Adipocyte (in vitro differentiated cells): ENCODE data around the gene MAFG.
A peak's percentile ranks its signal among the peaks of the same experiment; 100 is the strongest.

Experiments
- DNase-seq: peaks from one replicate; pipeline ENCODE4 v3.0.0-alpha.2; 2015; ENCODE audit warnings: low read depth
- H3K27me3 ChIP-seq: replicated peaks from 2 replicates; pipeline ENCODE4 v1.7.0; 2013; ENCODE audit warnings: mild to moderate bottlenecking, low read length, moderate library complexity; ENCODE audit not compliant: control insufficient read depth, insufficient read depth
- H3K36me3 ChIP-seq: 2 replicates; pipeline ENCODE4 v1.7.0; 2013; ENCODE audit warnings: low read length, mild to moderate bottlenecking, moderate library complexity; ENCODE audit not compliant: control insufficient read depth, insufficient read depth, severe bottlenecking
- H3K4me1 ChIP-seq: 2 replicates; pipeline ENCODE4 v1.7.0; 2013; ENCODE audit warnings: mild to moderate bottlenecking, low read length, moderate library complexity; ENCODE audit not compliant: control insufficient read depth, insufficient read depth
- H3K4me3 ChIP-seq: 2 replicates; pipeline ENCODE4 v1.7.0; 2013; ENCODE audit warnings: mild to moderate bottlenecking, low read length, moderate library complexity
- H3K9ac ChIP-seq: 2 replicates; pipeline ENCODE4 v1.7.0; 2013; ENCODE audit warnings: mild to moderate bottlenecking, low read length, moderate library complexity
- H3K9me3 ChIP-seq: 2 replicates; pipeline ENCODE4 v1.7.0; 2013; ENCODE audit warnings: mild to moderate bottlenecking, low read length, moderate library complexity; ENCODE audit not compliant: control insufficient read depth

MAFG gene

GRCh38 chr17:81888105-81888987 is 39.2 kb downstream of the MAFG start:
- H3K27me3 ChIP-seq, result no peaks in the 10 kb centered on the region
- no peak overlapping the region for H3K9ac ChIP-seq
- H3K9me3 ChIP-seq, result no peaks in the 10 kb centered on the region
- peaks cover 31% of the 10 kb centered on the region for H3K4me1 ChIP-seq
- no peak overlapping the region for H3K4me3 ChIP-seq
- DNase-seq, result no peak
- H3K36me3 ChIP-seq, result peaks cover 35% of the 10 kb centered on the region

GRCh38 chr17:81885869-81886548 is 41.5 kb downstream of the MAFG start:
- H3K36me3 ChIP-seq, result peaks cover 35% of the 10 kb centered on the region
- H3K9me3 ChIP-seq, result no peaks in the 10 kb centered on the region
- no peaks in the 10 kb centered on the region for H3K27me3 ChIP-seq
- peaks cover 31% of the 10 kb centered on the region for H3K4me1 ChIP-seq
- DNase-seq, result peak; percentile 39
- H3K9ac ChIP-seq, result no peak overlapping the region
- H3K4me3 ChIP-seq, result no peak overlapping the region

- H3K4me1 ChIP-seq, result peaks cover 29% of the 10 kb centered on the region
- peaks cover 35% of the 10 kb centered on the region for H3K36me3 ChIP-seq
- no peak for DNase-seq
- no peaks in the 10 kb centered on the region for H3K27me3 ChIP-seq
- H3K9ac ChIP-seq, result no peak overlapping the region
- no peak overlapping the region for H3K4me3 ChIP-seq
- no peaks in the 10 kb centered on the region for H3K9me3 ChIP-seq
Measured at GRCh38 chr17:81885454-81885853, 42.1 kb downstream of the MAFG start.

- peaks cover 24% of the 10 kb centered on the region for H3K4me1 ChIP-seq
- H3K36me3 ChIP-seq, result peaks cover 34% of the 10 kb centered on the region
- no peak overlapping the region for H3K4me3 ChIP-seq
- no peaks in the 10 kb centered on the region for H3K27me3 ChIP-seq
- DNase-seq, result no peak
- no peaks in the 10 kb centered on the region for H3K9me3 ChIP-seq
- no peak overlapping the region for H3K9ac ChIP-seq
Measured at GRCh38 chr17:81884968-81885367, 42.6 kb downstream of the MAFG start.

- H3K36me3 ChIP-seq, result peaks cover 30% of the 10 kb centered on the region
- H3K4me3 ChIP-seq, result no peak overlapping the region
- no peaks in the 10 kb centered on the region for H3K9me3 ChIP-seq
- peaks cover 20% of the 10 kb centered on the region for H3K4me1 ChIP-seq
- no peaks in the 10 kb centered on the region for H3K27me3 ChIP-seq
- H3K9ac ChIP-seq, result no peak overlapping the region
- DNase-seq, result no peak
Measured at GRCh38 chr17:81884520-81884919, 43.0 kb downstream of the MAFG start.

GRCh38 chr17:81879121-81879520 is 48.4 kb downstream of the MAFG start:
- peaks cover under 1% of the 10 kb centered on the region for H3K4me1 ChIP-seq
- H3K27me3 ChIP-seq, result no peaks in the 10 kb centered on the region
- H3K4me3 ChIP-seq, result no peak overlapping the region
- H3K36me3 ChIP-seq, result no peaks in the 10 kb centered on the region
- no peak overlapping the region for H3K9ac ChIP-seq
- H3K9me3 ChIP-seq, result no peaks in the 10 kb centered on the region
- DNase-seq, result no peak

GRCh38 chr17:81878294-81878693 is 49.2 kb downstream of the MAFG start:
- Histone ChIP-seq H3K9ac (no peak overlapping the region), H3K4me1 (no peaks in the 10 kb centered on the region), H3K4me3 (no peak overlapping the region), H3K9me3 (no peaks in the 10 kb centered on the region), H3K36me3 (no peaks in the 10 kb centered on the region), H3K27me3 (no peaks in the 10 kb centered on the region)
- no peak for DNase-seq

- no peaks in the 10 kb centered on the region for H3K36me3 ChIP-seq
- peaks cover 6% of the 10 kb centered on the region for H3K4me1 ChIP-seq
- no peak overlapping the region for H3K9ac ChIP-seq
- DNase-seq, result no peak
- no peaks in the 10 kb centered on the region for H3K27me3 ChIP-seq
- no peaks in the 10 kb centered on the region for H3K9me3 ChIP-seq
- no peak overlapping the region for H3K4me3 ChIP-seq
Measured at GRCh38 chr17:81877569-81877968, 50.0 kb downstream of the MAFG start.

GRCh38 chr17:81871387-81872230 is 55.9 kb downstream of the MAFG start:
- Histone ChIP-seq H3K27me3 (no peaks in the 10 kb centered on the region), H3K4me1 (peaks cover 24% of the 10 kb centered on the region), H3K9me3 (no peaks in the 10 kb centered on the region), H3K4me3 (peak overlapping the region; percentile 91), H3K9ac (peak overlapping the region; percentile 97), H3K36me3 (peaks cover 21% of the 10 kb centered on the region)
- peak; percentile 96 for DNase-seq

GRCh38 chr17:81870981-81871386 is 56.6 kb downstream of the MAFG start, which contains the start of gene ARHGDIA:
ARHGDIA (minus strand) TSS chr17:81871337; CDS start chr17:81869930, 1,407 bp downstream.
- Histone ChIP-seq H3K9ac (peak within 1 kb of the TSS; percentile 97), H3K27me3 (no peaks in the 10 kb centered on the region), H3K9me3 (no peaks in the 10 kb centered on the region), H3K36me3 (peaks cover 21% of the 10 kb centered on the region), H3K4me1 (peaks cover 24% of the 10 kb centered on the region), H3K4me3 (peak within 1 kb of the TSS; percentile 91)
- no peak for DNase-seq
